OCI-LY7 (cell line): Measurements from ENCODE around the gene LIN37. TPM values are rescaled to one million over a fixed set of nuclear protein-coding genes. Genes with fewer than 3 reads are reported as not detected.

Experiments used
- BruUV-seq: library from RNA; stranded (reverse); fragments of 400-500 nt; replicated peaks from 2 replicates; lab custom pipeline; 2021; lab: Mats Ljungman, UMichigan
- CTCF ChIA-PET: fragments of 300-600 bp; sonication (Branson Sonifier 250); formaldehyde crosslinking; loops from one replicate; lab custom pipeline; 2022; ENCODE audit warnings: antibody characterized with exemption; ENCODE audit not compliant: unreplicated experiment; lab: Charles Lee
- POLR2A ChIA-PET: fragments of 300-600 bp; sonication (Branson Sonifier 250); formaldehyde crosslinking; loops from one replicate; lab custom pipeline; 2022; ENCODE audit warnings: antibody characterized with exemption; lab: Charles Lee
- DNase-seq: peaks from one replicate; pipeline ENCODE4 v3.0.0-alpha.2; 2015; ENCODE audit warnings: low spot score
- H2AFZ ChIP-seq: fragments of 200-600 bp; sonication (generic), shearing (Covaris generic); 2 replicates; pipeline ENCODE4 v1.6.1; 2014; ENCODE audit warnings: mild to moderate bottlenecking, antibody characterized with exemption, low read length, moderate library complexity
- H3K27ac ChIP-seq: fragments of 200-600 bp; sonication (generic); 2 replicates; pipeline ENCODE4 v1.5.1; 2014; ENCODE audit warnings: mixed run types, low read depth, mild to moderate bottlenecking, moderate library complexity, low read length, inconsistent platforms; ENCODE audit not compliant: poor library complexity, severe bottlenecking
- H3K36me3 ChIP-seq: fragments of 200-600 bp; sonication (generic); 2 replicates; pipeline ENCODE4 v1.6.1; 2014; ENCODE audit warnings: mild to moderate bottlenecking, antibody characterized with exemption, low read length, moderate library complexity, mixed read lengths; ENCODE audit not compliant: insufficient read depth
- H3K4me1 ChIP-seq: fragments of 200-600 bp; sonication (generic); 2 replicates; pipeline ENCODE4 v1.5.1; 2014; ENCODE audit warnings: mild to moderate bottlenecking, low read length; ENCODE audit not compliant: insufficient read depth, poor library complexity, severe bottlenecking
- H3K4me2 ChIP-seq: fragments of 200-600 bp; sonication (generic); 2 replicates; pipeline ENCODE4 v1.6.1; 2014; ENCODE audit warnings: mild to moderate bottlenecking, low read length
- H3K4me3 ChIP-seq: fragments of 200-600 bp; sonication (generic); 2 replicates; pipeline ENCODE4 v1.5.1; 2014; ENCODE audit warnings: mild to moderate bottlenecking, low read depth, low read length; ENCODE audit not compliant: poor library complexity, severe bottlenecking
- H3K79me2 ChIP-seq: fragments of 200-600 bp; sonication (generic); 2 replicates; pipeline ENCODE4 v1.6.1; 2016; ENCODE audit warnings: low read depth, mild to moderate bottlenecking, low read length, moderate library complexity, mixed read lengths; ENCODE audit not compliant: insufficient read depth
- H3K9me2 ChIP-seq: fragments of 200-600 bp; sonication (generic); 2 replicates; pipeline ENCODE4 v1.6.1; 2016; ENCODE audit warnings: mild to moderate bottlenecking, low read length, mixed read lengths; ENCODE audit not compliant: insufficient read depth
- H3K9me3 ChIP-seq: fragments of 200-600 bp; sonication (generic); 2 replicates; pipeline ENCODE4 v1.6.1; 2014; ENCODE audit warnings: mild to moderate bottlenecking, mixed run types, low read length, mixed read lengths
- H4K20me1 ChIP-seq: fragments of 200-600 bp; sonication (generic); 2 replicates; pipeline ENCODE4 v1.6.1; 2014; ENCODE audit warnings: mild to moderate bottlenecking, antibody characterized with exemption, low read length, moderate library complexity, mixed read lengths; ENCODE audit not compliant: insufficient read depth
- EZH2phosphoT487 ChIP-seq: fragments of 200-600 bp; sonication (generic); IDR thresholded peaks from 2 replicates; pipeline ENCODE4 v1.6.1; 2018; ENCODE audit warnings: low read depth, borderline replicate concordance, mild to moderate bottlenecking, mixed run types, antibody characterized with exemption, low read length, moderate library complexity, mixed read lengths
- intact Hi-C: fragments of 100-400 bp; cut with micrococcal nuclease; formaldehyde crosslinking; loops from one replicate; pipeline ENCODE4 v1.10.0; 2022; ENCODE audit not compliant: unreplicated experiment
- total RNA-seq, 2 experiments: library from RNA; depleted of rRNA in 1 of 2; stranded (reverse); fragments of >200 nt in 1 of 2; shearing (Covaris generic) in 1 of 2; gene quantifications; 2 replicates each; pipeline ENCODE4 v1.2.3, GENCODE V29; 2014 to 2022
- TF ChIP-seq, protein P1 (sequence below): fragments of 200-600 bp; sonication (generic); conservative IDR thresholded peaks from 2 replicates; pipeline ENCODE4 v1.5.1; 2014; ENCODE audit warnings: mild to moderate bottlenecking, antibody characterized with exemption, low read length, moderate library complexity, mixed read lengths

The LIN37 gene
- total RNA-seq, 2 experiments from 2014 or later = 11.6 to 11.7 TPM

DNA sequence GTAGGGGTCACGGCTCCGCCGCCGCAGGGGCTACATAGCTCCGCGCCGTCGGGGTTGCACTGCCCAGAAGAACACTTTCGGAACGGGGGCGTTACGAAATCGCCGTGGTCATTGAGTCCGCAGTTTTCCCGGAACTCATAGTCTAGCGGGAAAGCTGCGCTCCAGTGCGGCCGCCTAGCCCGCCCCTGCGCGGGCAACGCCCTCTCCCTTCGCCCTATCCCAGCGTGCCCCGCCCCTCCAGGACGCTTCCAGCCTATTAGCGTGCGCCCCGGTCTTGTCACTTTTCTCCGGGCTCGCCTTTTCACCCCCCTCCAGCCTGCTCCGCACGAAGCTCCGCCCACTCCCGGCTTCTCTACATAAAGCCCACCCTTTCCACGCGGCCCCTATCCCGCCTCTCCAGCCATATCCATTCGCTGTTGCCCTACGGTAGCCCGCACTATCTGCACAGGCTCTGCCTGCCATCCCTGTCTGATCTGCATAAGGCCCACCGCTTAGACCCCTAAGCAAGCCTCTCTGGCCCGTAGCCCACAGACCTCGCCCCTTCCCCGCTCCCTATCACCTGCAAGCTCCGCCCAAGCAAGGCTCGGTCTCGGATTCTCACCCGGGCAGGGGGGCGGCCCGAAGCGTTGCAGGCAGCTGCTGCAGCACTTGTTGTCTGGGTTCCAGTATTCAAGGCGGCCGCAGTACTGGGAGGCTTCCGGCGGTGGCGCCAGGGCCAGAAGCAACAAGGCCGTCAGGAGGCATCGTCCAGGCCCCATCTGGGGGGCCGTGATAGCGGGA lies 7.8 kb upstream of the LIN37 start:
- POLR2A ChIA-PET = interaction anchor here (0.6 to 1.1 kb wide), 6 partner anchors 22 to 1109 kb away, joined by 3 to 7 read pairs (median 3); partner anchors contain the start of gene COX6B1
- no TSS peak for BruUV-seq
- peaks cover 42% of the 10 kb centered on the region for H3K36me3 ChIP-seq

DNA sequence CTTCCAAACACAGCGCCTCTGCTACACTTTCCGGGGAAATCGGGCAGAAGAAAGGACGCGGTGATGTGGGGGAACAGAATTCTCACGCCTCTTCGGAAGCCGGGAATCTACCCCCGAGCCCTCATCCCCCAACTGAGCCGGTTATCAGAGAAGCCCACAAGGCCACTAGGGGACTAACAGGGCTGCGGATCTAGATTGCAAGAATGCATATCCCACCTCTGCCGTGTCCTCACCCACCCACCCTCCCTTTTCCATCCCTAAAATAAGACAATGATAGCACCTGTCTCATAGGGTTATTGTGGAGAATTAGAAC lies 7.2 kb upstream of the LIN37 start:
- Histone ChIP-seq H2AFZ (peak overlapping the region; percentile 50; the same call in 1 of the 2 replicates), H4K20me1 (no peaks in the 10 kb centered on the region), H3K4me3 (peak overlapping the region; percentile 69), H3K79me2 (peaks cover 5% of the 10 kb centered on the region; the same call in 1 of the 2 replicates), H3K4me2 (peak overlapping the region; percentile 84), H3K4me1 (peaks cover 54% of the 10 kb centered on the region), H3K27ac (peak overlapping the region; percentile 86), H3K9me2 (no peaks in the 10 kb centered on the region), H3K36me3 (peaks cover 36% of the 10 kb centered on the region), H3K9me3 (no peaks in the 10 kb centered on the region)
- BruUV-seq = no TSS peak
- no peak for DNase-seq
- POLR2A ChIA-PET = interaction anchor here (0.6 to 1.1 kb wide), 4 partner anchors 39 to 190 kb away, joined by 3 to 7 read pairs (median 4); partner anchors contain the start of gene COX6B1
- TF ChIP-seq EZH2phosphoT487 = no peak
- TF ChIP-seq, protein P1, sequence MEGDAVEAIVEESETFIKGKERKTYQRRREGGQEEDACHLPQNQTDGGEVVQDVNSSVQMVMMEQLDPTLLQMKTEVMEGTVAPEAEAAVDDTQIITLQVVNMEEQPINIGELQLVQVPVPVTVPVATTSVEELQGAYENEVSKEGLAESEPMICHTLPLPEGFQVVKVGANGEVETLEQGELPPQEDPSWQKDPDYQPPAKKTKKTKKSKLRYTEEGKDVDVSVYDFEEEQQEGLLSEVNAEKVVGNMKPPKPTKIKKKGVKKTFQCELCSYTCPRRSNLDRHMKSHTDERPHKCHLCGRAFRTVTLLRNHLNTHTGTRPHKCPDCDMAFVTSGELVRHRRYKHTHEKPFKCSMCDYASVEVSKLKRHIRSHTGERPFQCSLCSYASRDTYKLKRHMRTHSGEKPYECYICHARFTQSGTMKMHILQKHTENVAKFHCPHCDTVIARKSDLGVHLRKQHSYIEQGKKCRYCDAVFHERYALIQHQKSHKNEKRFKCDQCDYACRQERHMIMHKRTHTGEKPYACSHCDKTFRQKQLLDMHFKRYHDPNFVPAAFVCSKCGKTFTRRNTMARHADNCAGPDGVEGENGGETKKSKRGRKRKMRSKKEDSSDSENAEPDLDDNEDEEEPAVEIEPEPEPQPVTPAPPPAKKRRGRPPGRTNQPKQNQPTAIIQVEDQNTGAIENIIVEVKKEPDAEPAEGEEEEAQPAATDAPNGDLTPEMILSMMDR = no peak
- CTCF ChIA-PET = interaction anchor here (0.6 kb wide), 1 partner anchor 96 kb away, joined by 3 read pairs; no protein-coding TSS in a partner anchor
- intact Hi-C loops = loop anchor here (1.0 to 10.0 kb wide), 3 partner anchors 47 to 1306 kb away; partner anchors contain the start of genes HCST and NFKBID

More for the DNA sequence above, 7.8 kb upstream of the LIN37 start:
- TF ChIP-seq, protein P1 = peak; percentile 61
- no peak for TF ChIP-seq EZH2phosphoT487
- peak overlapping the region; percentile 86 for H3K27ac ChIP-seq
- no peaks in the 10 kb centered on the region for H3K9me3 ChIP-seq
- H3K4me2 ChIP-seq = peak overlapping the region; percentile 84
- H3K79me2 ChIP-seq = no peaks in the 10 kb centered on the region; the same call in 1 of the 2 replicates
- H2AFZ ChIP-seq = peak overlapping the region; percentile 50; the same call in 1 of the 2 replicates
- H3K4me1 ChIP-seq = peaks cover 52% of the 10 kb centered on the region
- H3K9me2 ChIP-seq = no peaks in the 10 kb centered on the region
- H4K20me1 ChIP-seq = no peaks in the 10 kb centered on the region
- intact Hi-C loops = loop anchor here (1.0 to 10.0 kb wide), 5 partner anchors 23 to 1306 kb away; partner anchors contain the start of genes ARHGAP33, HCST and NFKBID
- DNase-seq = peak; percentile 97
- CTCF ChIA-PET = interaction anchor here (0.6 kb wide), 1 partner anchor 96 kb away, joined by 3 read pairs; no protein-coding TSS in a partner anchor
- peak overlapping the region; percentile 69 for H3K4me3 ChIP-seq
